Common myeloid progenitor, CD34-positive (primary cell): ENCODE data around the gene PPCDC.

Experiments
- CTCF ChIA-PET: fragments of 350-600 bp; sonication (Branson Sonifier 250); formaldehyde crosslinking; loops from one replicate; lab custom pipeline; 2021; ENCODE audit warnings: antibody characterized with exemption; lab: Charles Lee
- POLR2A ChIA-PET: fragments of 350-600 bp; sonication (Branson Sonifier 250); formaldehyde crosslinking; loops from one replicate; lab custom pipeline; 2021; ENCODE audit warnings: antibody characterized with exemption; lab: Charles Lee
- DNase-seq, 3 donors: peaks; one replicate each; pipeline versions ENCODE4 v3.0.0 to v3.0.0-alpha.2; 2013
- H3K27ac ChIP-seq, 2 experiments: 1 replicate in 1 of 2; 2 replicates in 1 of 2; pipeline ENCODE4 v1.7.0; 2013; ENCODE audit warnings: inconsistent platforms in 2 of 2, low read length in 2 of 2, mild to moderate bottlenecking in 2 of 2, low read depth in 1 of 2, moderate library complexity in 1 of 2; ENCODE audit not compliant: severe bottlenecking in 2 of 2, insufficient read depth in 1 of 2, poor library complexity in 1 of 2
- H3K27me3 ChIP-seq, 5 experiments: replicated peaks in 2 of 5; 1 replicate in 3 of 5; 2 replicates in 2 of 5; pipeline versions ENCODE4 v1.6.1 to v1.7.0; 2013; ENCODE audit warnings: low read length in 4 of 5, mild to moderate bottlenecking in 2 of 5, moderate library complexity in 2 of 5, inconsistent platforms in 1 of 5; ENCODE audit not compliant: insufficient read depth in 5 of 5, control insufficient read depth in 4 of 5
- H3K36me3 ChIP-seq, 4 experiments: 1 replicate in 2 of 4; 2 replicates in 2 of 4; pipeline versions ENCODE4 v1.6.1 to v1.7.0; 2013; ENCODE audit warnings: low read length in 3 of 4, control low read depth in 1 of 4, mild to moderate bottlenecking in 1 of 4; ENCODE audit not compliant: control insufficient read depth in 4 of 4, insufficient read depth in 4 of 4
- H3K4me1 ChIP-seq, 4 experiments: 1 replicate in 3 of 4; 2 replicates in 1 of 4; pipeline versions ENCODE4 v1.6.1 to v1.7.1; 2013; ENCODE audit warnings: low read length in 3 of 4, mild to moderate bottlenecking in 3 of 4, control low read depth in 1 of 4, inconsistent platforms in 1 of 4, moderate library complexity in 1 of 4; ENCODE audit not compliant: control insufficient read depth in 4 of 4, insufficient read depth in 4 of 4; ENCODE audit errors: control extremely low read depth in 1 of 4
- H3K4me3 ChIP-seq, 7 experiments: 1 replicate in 4 of 7; 2 replicates in 3 of 7; pipeline versions ENCODE4 v1.5.1 to v1.7.0; 2013; ENCODE audit warnings: mild to moderate bottlenecking in 7 of 7, low read length in 6 of 7, moderate library complexity in 6 of 7, inconsistent platforms in 2 of 7, low read depth in 2 of 7, control low read depth in 1 of 7; ENCODE audit not compliant: insufficient read depth in 4 of 7, control insufficient read depth in 1 of 7; ENCODE audit errors: extremely low read depth in 1 of 7
- H3K9me3 ChIP-seq, 5 experiments: 1 replicate in 4 of 5; 2 replicates in 1 of 5; pipeline versions ENCODE4 v1.6.1 to v1.7.1; 2013; ENCODE audit warnings: low read length in 4 of 5, mild to moderate bottlenecking in 2 of 5, inconsistent platforms in 1 of 5, low read depth in 1 of 5, moderate library complexity in 1 of 5; ENCODE audit not compliant: control insufficient read depth in 4 of 5, insufficient read depth in 2 of 5; ENCODE audit errors: control extremely low read depth in 1 of 5
- WGBS: methylation state at CpG from one replicate; pipeline ENCODE4 v1.1.5; 2013; ENCODE audit not compliant: insufficient coverage; 5-methylcytosine and 5-hydroxymethylcytosine counted together

The PPCDC gene

DNA sequence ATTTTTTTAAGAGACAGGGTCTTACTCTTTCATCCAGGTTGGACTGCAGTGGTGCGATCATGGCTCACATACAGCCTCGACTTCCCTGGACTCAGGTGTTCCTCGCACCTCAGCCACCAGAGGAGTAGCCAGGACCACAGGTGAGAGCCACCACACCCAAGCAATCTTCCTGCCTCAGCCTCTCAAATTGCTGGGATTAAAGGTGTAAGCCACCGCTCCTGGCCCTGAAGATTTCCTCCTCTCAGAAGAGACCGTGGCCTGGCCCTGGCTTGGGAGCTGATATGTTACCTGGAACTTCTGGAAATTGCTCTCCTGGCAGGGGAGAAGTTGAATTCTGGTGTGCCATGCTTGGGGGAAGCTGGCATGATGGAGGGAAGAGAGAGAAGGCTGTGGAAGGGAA lies 36.2 kb downstream of the PPCDC start:
- Histone ChIP-seq H3K27me3 (no peaks in the 10 kb centered on the region), H3K27ac (no peak overlapping the region), H3K9me3 (no peaks in the 10 kb centered on the region), H3K36me3 (no peaks in the 10 kb centered on the region), H3K4me1 (peaks cover 16 to 65% (median 37%) of the 10 kb centered on the region in 4 experiments), H3K4me3 (no peak overlapping the region)
- ChIA-PET CTCF (interaction anchor here (2.5 to 2.9 kb wide), 2 partner anchors 10 to 16 kb away, joined by 10 to 13 read pairs; no protein-coding TSS in a partner anchor), POLR2A (no interaction called here)
- no peak for DNase-seq
- WGBS, result 100% methylated on average over 4 of the region's 5 CpGs

DNA sequence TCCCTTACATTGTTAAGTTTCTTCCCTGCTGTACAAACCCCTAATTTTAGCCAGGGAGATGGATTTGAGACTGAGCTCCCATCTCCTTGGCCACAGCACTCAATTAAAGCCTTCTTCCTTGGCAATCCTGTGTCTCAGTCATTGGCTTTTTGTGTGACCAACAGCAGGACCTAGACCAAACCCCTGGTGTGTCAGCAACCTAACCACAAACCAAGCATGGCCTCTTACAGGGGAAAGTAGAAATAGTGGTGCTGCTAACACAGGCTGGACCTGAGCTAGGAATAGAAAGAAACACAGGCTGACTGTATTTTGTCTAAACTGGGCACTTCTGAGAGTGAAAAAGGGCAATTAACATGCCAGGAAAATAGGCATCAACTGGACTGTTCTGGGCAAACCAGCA lies 37.9 kb downstream of the PPCDC start:
- CTCF ChIA-PET, result interaction anchor here (1.0 to 2.9 kb wide), 3 partner anchors 12 to 22 kb away, joined by 3 to 22 read pairs (median 13); no protein-coding TSS in a partner anchor
- H3K4me1 ChIP-seq, result peaks cover 16 to 65% (median 34%) of the 10 kb centered on the region in 4 experiments

GRCh38 chr15:75062706-75063105 lies 39.3 kb downstream of the PPCDC start:
- H3K9me3 ChIP-seq, result peaks cover 0 to 9% (median 0%) of the 10 kb centered on the region in 5 experiments
- H3K36me3 ChIP-seq, result no peaks in the 10 kb centered on the region
- no peak for DNase-seq
- WGBS, result no CpG with 5 or more reads among the region's 3 CpGs
- ChIA-PET CTCF (interaction anchor here (1.7 kb wide), 1 partner anchor 142 kb away, joined by 3 read pairs; no protein-coding TSS in a partner anchor), POLR2A (no interaction called here)
- H3K27ac ChIP-seq, result no peak overlapping the region
- no peak overlapping the region for H3K4me3 ChIP-seq
- peaks cover 16 to 71% (median 44%) of the 10 kb centered on the region in 4 experiments for H3K4me1 ChIP-seq
- H3K27me3 ChIP-seq, result no peaks in the 10 kb centered on the region

More for the DNA sequence above, 37.9 kb downstream of the PPCDC start:
- peaks cover 0 to 7% (median 0%) of the 10 kb centered on the region in 5 experiments for H3K9me3 ChIP-seq
- no peaks in the 10 kb centered on the region for H3K36me3 ChIP-seq
- peak; percentile 52 to 81 (median 80) for DNase-seq
- POLR2A ChIA-PET, result interaction anchor here (0.6 to 0.7 kb wide), 2 partner anchors 11 to 18 kb away, joined by 3 to 4 read pairs; no protein-coding TSS in a partner anchor
- no peaks in the 10 kb centered on the region for H3K27me3 ChIP-seq
- no peak overlapping the region for H3K27ac ChIP-seq
- H3K4me3 ChIP-seq, result peak overlapping the region in 2 of 7 experiments; percentile 1 to 32

GRCh38 chr15:75063338-75063737 lies 39.9 kb downstream of the PPCDC start:
- Histone ChIP-seq H3K27ac (no peak overlapping the region), H3K9me3 (peaks cover 0 to 9% (median 0%) of the 10 kb centered on the region in 5 experiments), H3K36me3 (no peaks in the 10 kb centered on the region), H3K4me3 (no peak overlapping the region), H3K27me3 (no peaks in the 10 kb centered on the region), H3K4me1 (peaks cover 12 to 68% (median 38%) of the 10 kb centered on the region in 4 experiments)
- whole genome bisulfite sequencing, result 99% methylated on average over 4 of the region's 4 CpGs
- DNase-seq, result no peak
- CTCF ChIA-PET, result interaction anchor here (0.7 to 1.7 kb wide), 2 partner anchors 20 to 141 kb away, joined by 3 to 4 read pairs; no protein-coding TSS in a partner anchor
- POLR2A ChIA-PET, result no interaction called here

DNA sequence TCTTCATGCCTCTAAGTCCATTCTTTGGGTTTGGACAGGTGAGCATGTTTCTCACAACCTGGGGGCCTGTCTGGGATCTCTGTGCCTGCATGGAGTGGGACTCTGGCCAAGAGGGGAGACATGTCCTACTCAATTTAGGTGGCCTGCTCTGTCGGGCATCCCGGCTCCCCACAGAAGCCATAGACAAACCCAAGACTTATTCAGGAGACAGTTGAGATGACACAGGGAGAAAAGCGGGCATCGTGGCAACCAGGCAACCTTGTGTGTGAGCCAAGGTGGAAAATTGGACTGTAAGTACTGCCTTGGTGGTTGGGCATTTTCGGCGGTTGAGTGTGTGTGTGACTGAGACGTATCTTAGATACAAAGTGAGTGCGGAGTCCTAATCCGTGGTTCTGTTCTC lies 40.5 kb downstream of the PPCDC start:
- 96% methylated on average over 7 of the region's 9 CpGs for WGBS
- H3K36me3 ChIP-seq, result no peaks in the 10 kb centered on the region
- H3K4me1 ChIP-seq, result peaks cover 8 to 68% (median 35%) of the 10 kb centered on the region in 4 experiments
- POLR2A ChIA-PET, result no interaction called here
- no peak overlapping the region for H3K4me3 ChIP-seq
- H3K27ac ChIP-seq, result no peak overlapping the region
- H3K9me3 ChIP-seq, result peaks cover 0 to 9% (median 0%) of the 10 kb centered on the region in 5 experiments
- no peaks in the 10 kb centered on the region for H3K27me3 ChIP-seq
- CTCF ChIA-PET, result no interaction called here
- no peak for DNase-seq

GRCh38 chr15:75064846-75065245 lies 41.5 kb downstream of the PPCDC start:
- no peak overlapping the region for H3K4me3 ChIP-seq
- H3K9me3 ChIP-seq, result peaks cover 0 to 9% (median 0%) of the 10 kb centered on the region in 5 experiments
- peaks cover 10 to 72% (median 42%) of the 10 kb centered on the region in 4 experiments for H3K4me1 ChIP-seq
- 100% methylated on average over 1 of the region's 2 CpGs for WGBS
- DNase-seq, result no peak
- no peaks in the 10 kb centered on the region for H3K27me3 ChIP-seq
- no peak overlapping the region for H3K27ac ChIP-seq
- CTCF ChIA-PET, result interaction anchor here (0.6 to 4.7 kb wide), 3 partner anchors 8 to 49 kb away, joined by 4 to 32 read pairs (median 5); no protein-coding TSS in a partner anchor
- POLR2A ChIA-PET, result interaction anchor here (0.9 kb wide), 1 partner anchor 21 kb away, joined by 4 read pairs; no protein-coding TSS in a partner anchor
- H3K36me3 ChIP-seq, result no peaks in the 10 kb centered on the region

DNA sequence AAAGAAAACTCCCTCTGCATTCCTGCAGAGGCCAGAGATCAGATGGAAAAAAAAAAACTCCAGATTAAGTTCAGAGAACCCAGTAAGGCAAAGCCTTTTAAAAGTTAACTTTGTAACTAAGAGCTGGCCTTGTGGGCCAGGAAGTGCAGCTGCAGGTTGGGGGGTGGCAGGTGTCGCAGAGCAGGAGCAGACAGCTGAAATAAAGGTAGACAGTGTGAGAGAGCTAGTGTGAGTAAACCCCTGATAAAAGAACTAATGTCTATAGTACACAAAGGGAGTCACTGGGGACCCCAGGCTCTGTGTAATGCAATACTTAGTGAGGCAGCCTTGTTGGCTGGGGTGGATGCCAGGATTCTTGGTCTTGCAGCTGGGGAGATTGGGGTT lies 42.1 kb downstream of the PPCDC start:
- no CpG with 5 or more reads among the region's 1 CpG for whole genome bisulfite sequencing
- Histone ChIP-seq H3K27me3 (no peaks in the 10 kb centered on the region), H3K36me3 (no peaks in the 10 kb centered on the region), H3K4me1 (peaks cover 11 to 77% (median 46%) of the 10 kb centered on the region in 4 experiments), H3K9me3 (peaks cover 0 to 9% (median 0%) of the 10 kb centered on the region in 5 experiments), H3K4me3 (no peak overlapping the region), H3K27ac (no peak overlapping the region)
- ChIA-PET CTCF (interaction anchor here (0.6 to 4.7 kb wide), 4 partner anchors 9 to 27 kb away, joined by 4 to 32 read pairs (median 6); no protein-coding TSS in a partner anchor), POLR2A (interaction anchor here (0.9 kb wide), 1 partner anchor 22 kb away, joined by 4 read pairs; no protein-coding TSS in a partner anchor)
- DNase-seq, result peak in 1 of 3 donors; percentile 41
